ENCODE data around the gene ACTG1.

ACTG1 gene

DNA sequence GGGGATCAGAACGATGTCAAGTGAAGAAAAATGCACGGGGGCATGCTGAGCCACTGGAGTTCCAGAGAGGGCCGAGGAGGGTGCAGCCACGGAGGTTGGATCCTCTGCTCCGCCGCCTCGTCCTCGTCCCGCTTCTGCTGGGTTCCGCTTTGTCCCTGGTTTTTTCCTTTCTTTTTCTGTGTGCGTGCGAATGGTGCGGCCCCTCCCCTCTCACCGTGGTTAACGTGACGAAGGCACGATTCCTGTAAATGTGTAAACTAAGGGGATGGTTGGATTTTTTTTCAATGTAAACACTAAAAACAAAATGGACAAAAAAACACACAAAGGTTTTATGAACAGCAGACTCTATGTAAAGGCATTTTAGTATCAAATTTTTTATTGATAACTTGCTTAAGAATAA is 46.7 kb downstream of the ACTG1 start:
- no peak overlapping the region for H3K4me3 ChIP-seq (ENCODE audit: low read depth, low read length)
- no peak for DNase-seq (ENCODE audit: low read depth)
- TF ChIP-seq, protein P1, sequence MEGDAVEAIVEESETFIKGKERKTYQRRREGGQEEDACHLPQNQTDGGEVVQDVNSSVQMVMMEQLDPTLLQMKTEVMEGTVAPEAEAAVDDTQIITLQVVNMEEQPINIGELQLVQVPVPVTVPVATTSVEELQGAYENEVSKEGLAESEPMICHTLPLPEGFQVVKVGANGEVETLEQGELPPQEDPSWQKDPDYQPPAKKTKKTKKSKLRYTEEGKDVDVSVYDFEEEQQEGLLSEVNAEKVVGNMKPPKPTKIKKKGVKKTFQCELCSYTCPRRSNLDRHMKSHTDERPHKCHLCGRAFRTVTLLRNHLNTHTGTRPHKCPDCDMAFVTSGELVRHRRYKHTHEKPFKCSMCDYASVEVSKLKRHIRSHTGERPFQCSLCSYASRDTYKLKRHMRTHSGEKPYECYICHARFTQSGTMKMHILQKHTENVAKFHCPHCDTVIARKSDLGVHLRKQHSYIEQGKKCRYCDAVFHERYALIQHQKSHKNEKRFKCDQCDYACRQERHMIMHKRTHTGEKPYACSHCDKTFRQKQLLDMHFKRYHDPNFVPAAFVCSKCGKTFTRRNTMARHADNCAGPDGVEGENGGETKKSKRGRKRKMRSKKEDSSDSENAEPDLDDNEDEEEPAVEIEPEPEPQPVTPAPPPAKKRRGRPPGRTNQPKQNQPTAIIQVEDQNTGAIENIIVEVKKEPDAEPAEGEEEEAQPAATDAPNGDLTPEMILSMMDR (IDR thresholded peaks at IDR 0.05; ENCODE audit: low read depth, low read length, missing control alignments): no peak

DNA sequence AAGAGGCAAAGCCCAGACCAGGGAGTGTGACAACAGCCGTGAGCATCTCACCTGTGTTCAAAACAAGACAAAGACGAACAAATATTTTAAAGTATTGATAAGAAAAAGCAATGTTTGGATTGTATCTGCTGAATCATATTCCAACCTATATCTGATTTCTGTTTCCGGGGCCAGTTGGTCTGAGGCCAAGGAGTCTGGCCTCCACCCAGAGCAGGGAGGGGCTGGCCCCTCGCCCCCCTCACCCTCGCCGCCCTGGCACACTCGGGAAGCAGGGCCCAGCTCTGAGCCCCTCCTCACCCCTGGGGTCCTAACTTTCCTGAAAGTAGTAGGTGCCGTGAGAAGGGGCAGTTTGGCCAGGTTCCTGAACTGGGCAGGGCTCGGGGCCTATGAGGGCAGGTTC is 48.0 kb downstream of the ACTG1 start:
- TF ChIP-seq, protein P1 (IDR thresholded peaks at IDR 0.05; ENCODE audit: low read depth, low read length, missing control alignments): no peak
- DNase-seq (ENCODE audit: low read depth): no peak

DNA sequence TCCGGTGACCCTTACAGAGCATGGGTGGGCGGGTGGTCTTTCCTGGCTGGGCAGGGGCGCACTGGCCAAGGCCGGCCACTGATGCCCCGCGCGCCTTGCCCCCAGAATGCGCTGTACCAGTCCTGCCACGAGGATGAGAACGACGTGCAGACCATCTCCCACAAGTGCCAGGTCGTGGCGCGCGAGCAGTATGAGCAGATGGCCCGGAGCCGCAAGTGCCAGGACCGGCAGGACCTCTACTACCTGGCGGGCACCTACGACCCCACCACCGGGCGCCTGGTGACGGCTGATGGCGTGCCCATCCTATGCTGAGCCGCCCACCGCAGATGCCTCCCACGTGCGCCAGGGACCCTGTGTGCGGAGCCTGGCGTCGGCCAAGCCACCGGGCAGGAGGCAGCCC is 49.1 kb downstream of the ACTG1 start:
- DNase-seq (ENCODE audit: low read depth): no peak
- no peak overlapping the region for H3K4me3 ChIP-seq (ENCODE audit: low read depth, low read length)
- TF ChIP-seq, protein P1 (IDR thresholded peaks at IDR 0.05; ENCODE audit: low read depth, low read length, missing control alignments): no peak

More for the DNA sequence above, 48.0 kb downstream of the ACTG1 start:
- H3K4me3 ChIP-seq (ENCODE audit: low read depth, low read length): no peak overlapping the region

DNA sequence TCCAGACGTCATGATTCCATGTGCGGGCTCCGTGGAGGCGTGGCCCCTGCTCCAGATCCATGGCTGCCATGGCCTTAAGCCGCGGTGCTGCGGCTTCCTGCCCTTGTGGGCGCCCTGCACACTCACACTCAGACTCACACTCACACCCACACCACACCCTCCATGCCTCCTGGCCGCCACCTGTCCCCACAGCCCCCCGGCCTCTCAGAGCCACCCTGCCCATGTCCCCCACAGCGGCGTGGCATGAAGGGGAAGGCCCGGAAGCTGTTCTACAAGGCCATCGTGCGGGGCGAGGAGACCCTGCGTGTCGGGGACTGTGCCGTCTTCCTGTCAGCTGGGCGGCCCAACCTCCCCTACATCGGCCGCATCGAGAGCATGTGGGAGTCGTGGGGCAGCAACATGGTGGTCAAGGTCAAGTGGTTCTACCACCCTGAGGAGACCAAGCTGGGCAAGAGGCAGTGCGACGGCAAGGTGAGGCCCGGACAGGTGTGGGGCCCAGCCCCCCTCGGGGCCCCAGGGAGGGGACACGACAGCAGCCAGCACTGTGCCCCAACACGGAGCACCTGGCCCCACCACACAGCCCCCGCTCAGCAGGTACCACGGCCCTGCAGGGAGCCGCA is 50.0 kb downstream of the ACTG1 start:
- TF ChIP-seq, protein P1 (IDR thresholded peaks at IDR 0.05; ENCODE audit: low read depth, low read length, missing control alignments): no peak
- DNase-seq (ENCODE audit: low read depth): no peak
- H3K4me3 ChIP-seq (ENCODE audit: low read depth, low read length): no peak overlapping the region

DNA sequence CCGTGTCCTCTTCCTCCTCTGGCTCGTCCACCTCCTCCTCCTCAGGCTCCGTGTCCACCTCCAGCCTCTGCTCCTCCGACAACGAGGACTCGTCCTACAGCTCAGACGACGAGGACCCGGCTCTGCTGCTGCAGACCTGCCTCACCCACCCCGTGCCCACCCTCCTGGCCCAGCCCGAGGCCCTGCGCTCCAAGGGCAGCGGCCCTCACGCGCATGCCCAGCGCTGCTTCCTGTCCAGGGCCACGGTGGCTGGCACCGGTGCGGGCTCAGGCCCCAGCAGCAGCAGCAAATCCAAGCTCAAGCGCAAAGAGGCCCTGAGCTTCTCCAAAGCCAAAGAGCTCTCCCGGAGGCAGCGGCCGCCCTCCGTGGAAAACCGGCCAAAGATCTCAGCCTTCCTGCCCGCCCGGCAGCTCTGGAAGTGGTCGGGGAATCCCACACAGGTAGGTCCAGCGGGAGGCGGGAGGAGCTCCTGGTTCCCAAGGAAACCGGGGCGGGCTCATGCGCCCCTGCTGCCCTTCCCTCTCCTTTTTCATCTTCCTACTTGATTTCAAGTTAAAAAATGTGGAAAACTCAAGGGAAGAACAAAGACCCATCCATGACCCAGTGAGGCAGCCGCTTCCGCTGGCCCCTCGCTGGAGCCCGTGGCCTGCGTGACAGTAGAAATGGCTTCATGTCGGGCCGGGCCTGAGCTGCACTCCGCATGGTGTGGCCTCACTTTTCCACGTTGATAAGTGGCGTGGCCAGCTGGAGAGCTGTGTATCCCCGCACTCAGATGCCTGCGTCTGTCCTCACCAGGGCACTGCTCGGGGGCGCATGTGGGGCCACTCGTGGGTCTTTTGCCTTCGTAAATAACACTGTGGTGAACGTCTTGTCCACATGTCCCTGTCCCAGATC is 50.7 kb downstream of the ACTG1 start:
- no peak overlapping the region for H3K4me3 ChIP-seq (ENCODE audit: low read depth, low read length)
- DNase-seq (ENCODE audit: low read depth): no peak
- TF ChIP-seq, protein P1 (IDR thresholded peaks at IDR 0.05; ENCODE audit: low read depth, low read length, missing control alignments): no peak

DNA sequence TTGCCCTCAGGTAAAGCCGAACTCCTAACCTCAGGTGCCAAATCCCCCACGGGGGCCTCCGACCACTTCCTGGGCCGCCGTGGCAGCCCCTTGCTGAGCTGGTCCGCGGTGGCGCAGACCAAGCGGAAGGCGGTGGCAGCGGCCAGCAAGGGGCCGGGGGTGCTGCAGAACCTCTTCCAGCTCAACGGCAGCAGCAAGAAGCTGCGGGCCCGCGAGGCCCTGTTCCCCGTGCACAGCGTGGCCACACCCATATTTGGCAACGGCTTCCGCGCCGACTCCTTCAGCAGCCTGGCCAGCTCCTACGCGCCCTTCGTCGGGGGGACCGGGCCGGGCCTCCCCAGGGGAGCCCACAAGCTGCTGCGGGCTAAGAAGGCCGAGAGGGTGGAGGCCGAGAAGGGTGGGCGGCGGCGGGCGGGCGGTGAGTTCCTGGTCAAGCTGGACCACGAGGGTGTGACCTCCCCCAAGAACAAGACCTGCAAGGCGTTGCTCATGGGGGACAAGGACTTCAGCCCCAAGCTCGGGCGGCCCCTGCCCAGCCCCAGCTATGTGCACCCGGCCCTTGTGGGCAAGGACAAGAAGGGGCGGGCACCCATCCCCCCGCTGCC is 51.6 kb downstream of the ACTG1 start:
- H3K4me3 ChIP-seq (ENCODE audit: low read depth, low read length): no peak overlapping the region
- TF ChIP-seq, protein P1 (IDR thresholded peaks at IDR 0.05; ENCODE audit: low read depth, low read length, missing control alignments): no peak
- no peak for DNase-seq (ENCODE audit: low read depth)

All from GM12864 (cell line).